Left ventricle myocardium inferior (tissue), 1 donor: ENCODE results near the gene UBE2I. TPM values are rescaled to one million over a fixed set of nuclear protein-coding genes. Genes with fewer than 3 reads are reported as not detected.

ENCODE experiments used
- DNase-seq: peaks from one replicate; pipeline ENCODE4 v3.0.0-alpha.2; 2020
- H3K27ac ChIP-seq: fragments of 200-600 bp; replicated peaks from 2 replicates; pipeline ENCODE4 v1.8.0; 2021
- H3K27me3 ChIP-seq: fragments of 200-600 bp; 2 replicates; pipeline ENCODE4 v1.8.0; 2021; ENCODE audit warnings: low read depth
- H3K36me3 ChIP-seq: fragments of 200-600 bp; 2 replicates; pipeline ENCODE4 v1.8.0; 2021
- H3K4me1 ChIP-seq: fragments of 200-600 bp; 2 replicates; pipeline ENCODE4 v1.8.0; 2021
- H3K4me3 ChIP-seq: fragments of 200-600 bp; 2 replicates; pipeline ENCODE4 v1.8.0; 2021; ENCODE audit warnings: mild to moderate bottlenecking, moderate library complexity
- H3K9me3 ChIP-seq: fragments of 200-600 bp; replicated peaks from 2 replicates; pipeline ENCODE4 v1.8.0; 2021
- intact Hi-C: fragments of 100-400 bp; cut with micrococcal nuclease; formaldehyde crosslinking; loops from one replicate; pipeline ENCODE4 v1.11.0; 2022
- total RNA-seq: library from RNA; stranded (reverse); fragmentation: NEBNext Ultra II Directional; extraction: Animal tissue kit (Norgen Biotek cat#: 25700); gene quantifications from one replicate; pipeline ENCODE4 v1.2.1, GENCODE V29; 2021
- TF ChIP-seq, protein P1 (sequence below): fragments of 200-600 bp; IDR thresholded peaks from 2 replicates; pipeline ENCODE4 v1.8.0; 2021; ENCODE audit warnings: antibody characterized with exemption, mild to moderate bottlenecking, borderline replicate concordance
- donor health status: DM: no; HTN: yes; CAD: no; lungs with severe emphysema.

The UBE2I gene
- total RNA-seq, 1 donor from 2014 or later = 86.2 TPM

DNA sequence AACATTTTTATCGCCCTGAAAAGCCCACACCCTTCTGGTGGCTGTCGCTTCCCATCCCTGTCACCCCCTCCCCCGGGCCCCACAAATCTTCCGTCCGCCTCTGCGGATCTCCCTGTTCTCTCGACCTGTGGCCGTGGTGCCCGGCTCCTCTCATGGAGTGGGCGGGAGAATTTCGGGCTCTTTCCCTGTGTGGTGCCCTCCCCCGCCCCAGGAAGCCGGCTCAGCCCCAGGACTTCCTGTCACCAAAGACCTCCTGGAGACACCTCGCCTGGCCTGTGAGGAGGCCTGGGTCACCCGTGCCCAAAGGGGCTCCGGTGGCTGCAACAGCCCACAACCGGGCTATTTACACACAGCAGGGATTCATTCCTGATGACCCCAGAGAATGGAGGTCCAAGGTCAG, 26.1 kb upstream of the UBE2I start:
- DNase-seq = no peak
- intact Hi-C loops = no loop called here
- H3K36me3 ChIP-seq = no peaks in the 10 kb centered on the region
- no peak overlapping the region for H3K4me3 ChIP-seq
- TF ChIP-seq, protein P1, sequence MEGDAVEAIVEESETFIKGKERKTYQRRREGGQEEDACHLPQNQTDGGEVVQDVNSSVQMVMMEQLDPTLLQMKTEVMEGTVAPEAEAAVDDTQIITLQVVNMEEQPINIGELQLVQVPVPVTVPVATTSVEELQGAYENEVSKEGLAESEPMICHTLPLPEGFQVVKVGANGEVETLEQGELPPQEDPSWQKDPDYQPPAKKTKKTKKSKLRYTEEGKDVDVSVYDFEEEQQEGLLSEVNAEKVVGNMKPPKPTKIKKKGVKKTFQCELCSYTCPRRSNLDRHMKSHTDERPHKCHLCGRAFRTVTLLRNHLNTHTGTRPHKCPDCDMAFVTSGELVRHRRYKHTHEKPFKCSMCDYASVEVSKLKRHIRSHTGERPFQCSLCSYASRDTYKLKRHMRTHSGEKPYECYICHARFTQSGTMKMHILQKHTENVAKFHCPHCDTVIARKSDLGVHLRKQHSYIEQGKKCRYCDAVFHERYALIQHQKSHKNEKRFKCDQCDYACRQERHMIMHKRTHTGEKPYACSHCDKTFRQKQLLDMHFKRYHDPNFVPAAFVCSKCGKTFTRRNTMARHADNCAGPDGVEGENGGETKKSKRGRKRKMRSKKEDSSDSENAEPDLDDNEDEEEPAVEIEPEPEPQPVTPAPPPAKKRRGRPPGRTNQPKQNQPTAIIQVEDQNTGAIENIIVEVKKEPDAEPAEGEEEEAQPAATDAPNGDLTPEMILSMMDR = no peak
- no peak overlapping the region for H3K27ac ChIP-seq
- peaks cover 3% of the 10 kb centered on the region for H3K4me1 ChIP-seq
- H3K27me3 ChIP-seq = peaks cover 81% of the 10 kb centered on the region
- no peaks in the 10 kb centered on the region for H3K9me3 ChIP-seq

GRCh38 chr16:1283996-1284616, 25.3 kb upstream of the UBE2I start:
- H3K27me3 ChIP-seq = peaks cover 81% of the 10 kb centered on the region
- H3K9me3 ChIP-seq = no peaks in the 10 kb centered on the region
- H3K27ac ChIP-seq = no peak overlapping the region
- TF ChIP-seq, protein P1 = no peak
- peaks cover 11% of the 10 kb centered on the region for H3K4me1 ChIP-seq
- DNase-seq = no peak
- intact Hi-C loops = no loop called here
- no peaks in the 10 kb centered on the region for H3K36me3 ChIP-seq
- no peak overlapping the region for H3K4me3 ChIP-seq

GRCh38 chr16:1285669-1286512, 23.5 kb upstream of the UBE2I start:
- Histone ChIP-seq H3K27ac (no peak overlapping the region), H3K36me3 (no peaks in the 10 kb centered on the region), H3K27me3 (peaks cover 86% of the 10 kb centered on the region), H3K4me1 (peaks cover 11% of the 10 kb centered on the region), H3K9me3 (no peaks in the 10 kb centered on the region), H3K4me3 (no peak overlapping the region)
- intact Hi-C loops = no loop called here
- no peak for DNase-seq
- TF ChIP-seq, protein P1 = no peak

DNA sequence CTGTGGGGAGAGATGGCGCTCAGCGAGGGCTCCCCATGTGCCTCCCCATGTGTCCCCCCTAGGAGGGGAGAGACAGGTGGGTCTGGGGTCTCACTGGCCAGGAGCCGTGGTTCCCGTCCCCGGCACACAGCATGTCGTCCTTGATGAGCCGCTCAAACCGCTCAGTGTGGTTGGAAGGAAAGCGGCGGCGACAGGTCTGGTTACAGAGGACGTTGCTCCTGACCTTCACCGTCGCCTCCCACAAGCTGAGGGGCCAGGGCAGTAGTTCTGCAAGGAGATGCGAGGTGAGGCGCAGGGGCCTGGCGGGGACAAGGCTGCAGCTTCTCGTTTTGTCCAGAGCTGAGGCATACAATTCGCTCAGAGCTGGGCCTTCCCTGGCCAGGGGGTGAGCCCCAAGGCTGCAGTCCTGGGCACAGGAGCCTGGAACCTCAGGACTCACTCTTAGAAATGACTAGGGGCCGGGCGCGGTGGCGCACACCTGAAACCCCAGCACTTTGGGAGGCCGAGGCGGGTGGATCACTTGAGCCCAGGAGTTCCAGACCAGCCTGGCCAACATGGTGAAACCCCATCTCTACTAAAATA, 22.8 kb upstream of the UBE2I start:
- intact Hi-C loops = no loop called here
- no peaks in the 10 kb centered on the region for H3K9me3 ChIP-seq
- H3K27ac ChIP-seq = no peak overlapping the region
- DNase-seq = no peak
- no peak overlapping the region for H3K4me3 ChIP-seq
- peaks cover 11% of the 10 kb centered on the region for H3K4me1 ChIP-seq
- no peaks in the 10 kb centered on the region for H3K36me3 ChIP-seq
- H3K27me3 ChIP-seq = peaks cover 93% of the 10 kb centered on the region
- TF ChIP-seq, protein P1 = no peak

- DNase-seq = peak; percentile 39
- Histone ChIP-seq H3K9me3 (no peaks in the 10 kb centered on the region), H3K4me3 (no peak overlapping the region), H3K4me1 (peaks cover 11% of the 10 kb centered on the region), H3K27me3 (peaks cover 91% of the 10 kb centered on the region), H3K27ac (no peak overlapping the region), H3K36me3 (no peaks in the 10 kb centered on the region)
- TF ChIP-seq, protein P1 = no peak
- intact Hi-C loops = no loop called here
These were observed 21.3 kb upstream of the UBE2I start for GRCh38 chr16:1287982-1288670.
